HG03095 (cell line): ENCODE results near the gene NCOR2.
A peak's percentile ranks its signal among the peaks of the same experiment; 100 is the strongest.

ENCODE experiments used
- ATAC-seq: cut with Tn5 transposase; IDR thresholded peaks from one replicate; pipeline ENCODE4 v1.9.1; 2021; ENCODE audit warnings: moderate library complexity; ENCODE audit not compliant: unreplicated experiment

NCOR2 gene

GRCh38 chr12:124566997-124567672, at the start of gene NCOR2:
NCOR2 (minus strand) TSS chr12:124567612; CDS start chr12:124495251, 72,361 bp downstream.
- ATAC-seq: peak; percentile 10

GRCh38 chr12:124616394-124617221, 49.2 kb upstream of the NCOR2 start:
- ATAC-seq: no peak

GRCh38 chr12:124614512-124615292, 47.3 kb upstream of the NCOR2 start:
- ATAC-seq: no peak

- no peak for ATAC-seq
Observed at GRCh38 chr12:124613151-124613585, 45.8 kb upstream of the NCOR2 start.

GRCh38 chr12:124612410-124612680, 44.9 kb upstream of the NCOR2 start:
- no peak for ATAC-seq

GRCh38 chr12:124611559-124612409, 44.4 kb upstream of the NCOR2 start:
- ATAC-seq: no peak

- ATAC-seq: no peak
Observed at GRCh38 chr12:124610629-124611558, 43.5 kb upstream of the NCOR2 start.

GRCh38 chr12:124610021-124610612, 42.7 kb upstream of the NCOR2 start:
- no peak for ATAC-seq

GRCh38 chr12:124609041-124609989, 41.9 kb upstream of the NCOR2 start:
- peak; percentile 65 for ATAC-seq

GRCh38 chr12:124608450-124608870, 41.0 kb upstream of the NCOR2 start:
- peak; percentile 21 for ATAC-seq

GRCh38 chr12:124607681-124608425, 40.4 kb upstream of the NCOR2 start:
- no peak for ATAC-seq

GRCh38 chr12:124605883-124606774, 38.7 kb upstream of the NCOR2 start:
- no peak for ATAC-seq

- no peak for ATAC-seq
Observed at GRCh38 chr12:124605150-124605882, 37.9 kb upstream of the NCOR2 start.

- no peak for ATAC-seq
Observed at GRCh38 chr12:124604264-124604680, 36.9 kb upstream of the NCOR2 start.

GRCh38 chr12:124603831-124604251, 36.4 kb upstream of the NCOR2 start:
- ATAC-seq: no peak

- ATAC-seq: no peak
Observed at GRCh38 chr12:124603100-124603541, 35.7 kb upstream of the NCOR2 start.
